GM19438 (cell line): Measurements from ENCODE around the gene GMDS.

Source experiments
- ATAC-seq: cut with Tn5 transposase; IDR thresholded peaks from one replicate; pipeline ENCODE4 v1.9.1; 2021; ENCODE audit warnings: low read depth; ENCODE audit not compliant: unreplicated experiment

Gene GMDS

GRCh38 chr6:2141644-2142290 is 103.6 kb downstream of the GMDS start:
- ATAC-seq: no peak

GRCh38 chr6:2140438-2141128 is 104.8 kb downstream of the GMDS start:
- ATAC-seq: no peak

GRCh38 chr6:2135401-2135800 is 110.0 kb downstream of the GMDS start:
- ATAC-seq: no peak

GRCh38 chr6:2134554-2134953 is 110.9 kb downstream of the GMDS start:
- ATAC-seq: no peak

- no peak for ATAC-seq
These were observed 111.6 kb downstream of the GMDS start for GRCh38 chr6:2133716-2134310.

- ATAC-seq: no peak
These were observed 112.5 kb downstream of the GMDS start for GRCh38 chr6:2132916-2133315.

GRCh38 chr6:2132416-2132815 is 113.0 kb downstream of the GMDS start:
- no peak for ATAC-seq

GRCh38 chr6:2129182-2129621 is 116.2 kb downstream of the GMDS start:
- no peak for ATAC-seq

- ATAC-seq: no peak
These were observed 117.9 kb downstream of the GMDS start for GRCh38 chr6:2127484-2127911.

GRCh38 chr6:2126351-2126750 is 119.1 kb downstream of the GMDS start:
- no peak for ATAC-seq

GRCh38 chr6:2125158-2125557 is 120.2 kb downstream of the GMDS start:
- no peak for ATAC-seq

- ATAC-seq: no peak
These were observed 121.1 kb downstream of the GMDS start for GRCh38 chr6:2124260-2124709.

- ATAC-seq: no peak
These were observed 124.5 kb downstream of the GMDS start for GRCh38 chr6:2120912-2121311.

GRCh38 chr6:2119275-2119674 is 126.1 kb downstream of the GMDS start:
- no peak for ATAC-seq

GRCh38 chr6:2118136-2118535 is 127.3 kb downstream of the GMDS start:
- no peak for ATAC-seq

- no peak for ATAC-seq
These were observed 128.0 kb downstream of the GMDS start for GRCh38 chr6:2117447-2117846.

GRCh38 chr6:2116496-2116895 is 128.9 kb downstream of the GMDS start:
- no peak for ATAC-seq

GRCh38 chr6:2114100-2114499 is 131.3 kb downstream of the GMDS start:
- no peak for ATAC-seq

- no peak for ATAC-seq
These were observed 134.2 kb downstream of the GMDS start for GRCh38 chr6:2111162-2111677.

- no peak for ATAC-seq
These were observed 134.9 kb downstream of the GMDS start for GRCh38 chr6:2110504-2110903.

GRCh38 chr6:2109796-2110195 is 135.6 kb downstream of the GMDS start:
- ATAC-seq: no peak
